IMR-90 (cell line): ENCODE data around the gene PRDM5.

Experiments used
- BHLHE40 ChIP-seq: fragments of 150-350 bp; IDR thresholded peaks from 2 replicates; pipeline ENCODE4 v1.6.1; 2016; ENCODE audit warnings: mild to moderate bottlenecking, low read depth, low read length
- CEBPB ChIP-seq: IDR thresholded peaks from 2 replicates; pipeline ENCODE4 v1.6.1; 2012; ENCODE audit warnings: low read depth, low read length, improper control_type of control experiment
- MAFK ChIP-seq: IDR thresholded peaks from 2 replicates; pipeline ENCODE4 v1.6.1; 2012; ENCODE audit warnings: low read depth, low read length, improper control_type of control experiment
- MAZ ChIP-seq: IDR thresholded peaks from 2 replicates; pipeline ENCODE4 v1.6.1; 2012; ENCODE audit warnings: low read depth, mild to moderate bottlenecking, low read length, improper control_type of control experiment, moderate library complexity, borderline replicate concordance
- MXI1 ChIP-seq: IDR thresholded peaks from 2 replicates; pipeline ENCODE4 v1.6.1; 2012; ENCODE audit warnings: low read depth, mild to moderate bottlenecking, low read length, moderate library complexity, borderline replicate concordance
- POLR2A ChIP-seq: IDR thresholded peaks from 2 replicates; pipeline ENCODE4 v1.6.1; 2012; ENCODE audit warnings: mild to moderate bottlenecking, low read depth, low read length
- RCOR1 ChIP-seq: IDR thresholded peaks from 2 replicates; pipeline ENCODE4 v1.6.1; 2012; ENCODE audit warnings: mild to moderate bottlenecking, low read length, improper control_type of control experiment; ENCODE audit not compliant: insufficient replicate concordance
- TF ChIP-seq, protein P1 (sequence below): conservative IDR thresholded peaks from 2 replicates; pipeline ENCODE4 v1.5.1; 2012; ENCODE audit warnings: mild to moderate bottlenecking, low read depth, low read length, improper control_type of control experiment
- TF ChIP-seq, protein P2 (sequence below): fragments of 150-350 bp; IDR thresholded peaks from 2 replicates; pipeline ENCODE4 v1.6.1; 2017; ENCODE audit warnings: mild to moderate bottlenecking, antibody characterized with exemption, low read length, low read depth

GRCh38 chr4:120886191-120886590, 36.3 kb downstream of the PRDM5 start:
- TF ChIP-seq, protein P1, sequence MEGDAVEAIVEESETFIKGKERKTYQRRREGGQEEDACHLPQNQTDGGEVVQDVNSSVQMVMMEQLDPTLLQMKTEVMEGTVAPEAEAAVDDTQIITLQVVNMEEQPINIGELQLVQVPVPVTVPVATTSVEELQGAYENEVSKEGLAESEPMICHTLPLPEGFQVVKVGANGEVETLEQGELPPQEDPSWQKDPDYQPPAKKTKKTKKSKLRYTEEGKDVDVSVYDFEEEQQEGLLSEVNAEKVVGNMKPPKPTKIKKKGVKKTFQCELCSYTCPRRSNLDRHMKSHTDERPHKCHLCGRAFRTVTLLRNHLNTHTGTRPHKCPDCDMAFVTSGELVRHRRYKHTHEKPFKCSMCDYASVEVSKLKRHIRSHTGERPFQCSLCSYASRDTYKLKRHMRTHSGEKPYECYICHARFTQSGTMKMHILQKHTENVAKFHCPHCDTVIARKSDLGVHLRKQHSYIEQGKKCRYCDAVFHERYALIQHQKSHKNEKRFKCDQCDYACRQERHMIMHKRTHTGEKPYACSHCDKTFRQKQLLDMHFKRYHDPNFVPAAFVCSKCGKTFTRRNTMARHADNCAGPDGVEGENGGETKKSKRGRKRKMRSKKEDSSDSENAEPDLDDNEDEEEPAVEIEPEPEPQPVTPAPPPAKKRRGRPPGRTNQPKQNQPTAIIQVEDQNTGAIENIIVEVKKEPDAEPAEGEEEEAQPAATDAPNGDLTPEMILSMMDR: no peak
- no peak for TF ChIP-seq CEBPB
- TF ChIP-seq POLR2A: no peak
- TF ChIP-seq BHLHE40: no peak
- no peak for TF ChIP-seq MAFK
- TF ChIP-seq, protein P2, sequence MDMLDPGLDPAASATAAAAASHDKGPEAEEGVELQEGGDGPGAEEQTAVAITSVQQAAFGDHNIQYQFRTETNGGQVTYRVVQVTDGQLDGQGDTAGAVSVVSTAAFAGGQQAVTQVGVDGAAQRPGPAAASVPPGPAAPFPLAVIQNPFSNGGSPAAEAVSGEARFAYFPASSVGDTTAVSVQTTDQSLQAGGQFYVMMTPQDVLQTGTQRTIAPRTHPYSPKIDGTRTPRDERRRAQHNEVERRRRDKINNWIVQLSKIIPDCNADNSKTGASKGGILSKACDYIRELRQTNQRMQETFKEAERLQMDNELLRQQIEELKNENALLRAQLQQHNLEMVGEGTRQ: no peak
- no peak for TF ChIP-seq RCOR1
- TF ChIP-seq MAZ: no peak
- no peak for TF ChIP-seq MXI1
